ENCODE measurements around the gene NPLOC4. TPM values are rescaled to one million over a fixed set of nuclear protein-coding genes. Genes with fewer than 3 reads are reported as not detected.
"Not testable (repeated sequence)": the region's sequence is repeated elsewhere in the genome, so short reads cannot be mapped to it uniquely, and the experiment has no call there.

The NPLOC4 gene
- total and polyA plus RNA-seq, 8 donors, result 50.5 to 122 (median 56.5) TPM

GRCh38 chr17:81676906-81677305 is 40.0 kb upstream of the NPLOC4 start:
- no peak overlapping the region for H3K27ac ChIP-seq
- DNase-seq (no peak), ATAC-seq (no peak)
- no peak overlapping the region for H3K4me3 ChIP-seq
- intact Hi-C loops (cut with DNase I), result no loop called here
- H3K27me3 ChIP-seq, result no peaks in the 10 kb centered on the region
- H3K4me1 ChIP-seq, result peaks cover 0 to 9% of the 10 kb centered on the region in 2 donors
- TF ChIP-seq CTCF (IDR thresholded peaks at IDR 0.05), result no peak
- peaks cover 0 to 48% of the 10 kb centered on the region in 2 donors for H3K36me3 ChIP-seq
- H3K9me3 ChIP-seq, result no peaks in the 10 kb centered on the region

GRCh38 chr17:81675515-81676221 is 38.8 kb upstream of the NPLOC4 start:
- ATAC-seq; intact Hi-C loops (cut with DNase I); H3K9me3 ChIP-seq; DNase-seq; H3K27me3 ChIP-seq; H3K4me3 ChIP-seq; H3K4me1 ChIP-seq; H3K27ac ChIP-seq: not testable (repeated sequence)
- peak; percentile 59 to 62 for TF ChIP-seq CTCF (IDR thresholded peaks at IDR 0.05)
- H3K36me3 ChIP-seq, result peaks cover 0 to 51% of the 10 kb centered on the region in 2 donors

DNA sequence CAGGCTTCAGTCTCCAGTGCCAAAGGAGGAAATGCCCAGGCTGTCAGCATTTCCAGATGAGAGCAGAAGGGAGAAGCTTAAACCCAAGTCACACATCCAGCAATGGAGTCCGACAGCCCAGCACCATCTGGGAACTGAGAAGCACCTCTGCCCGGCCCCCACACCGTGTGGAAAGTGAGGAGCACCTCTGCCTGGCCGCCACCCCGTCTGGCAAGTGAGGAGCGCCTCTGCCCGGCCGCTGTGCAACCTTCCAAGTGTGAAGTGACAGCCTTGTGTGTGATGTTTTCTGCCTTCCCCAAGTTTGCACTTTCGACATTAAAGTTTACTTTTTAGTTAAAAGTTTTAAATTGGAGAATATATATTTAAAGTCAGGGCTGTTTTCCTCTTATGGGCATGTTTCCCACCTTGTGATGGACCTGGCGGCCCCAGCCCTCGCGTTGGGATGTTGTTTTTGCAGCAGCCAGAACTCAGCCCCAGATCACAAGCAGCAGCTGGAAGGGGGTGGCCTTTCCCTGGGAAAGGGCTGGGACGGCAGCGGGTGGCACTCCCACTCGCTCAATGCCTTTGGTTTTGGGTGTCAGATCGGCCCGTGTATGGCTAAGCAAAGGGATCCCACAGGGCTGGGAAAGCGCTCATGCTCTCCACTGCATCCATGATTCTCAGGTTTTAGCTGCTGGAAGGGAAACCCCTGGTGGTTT is 36.8 kb upstream of the NPLOC4 start:
- no peak overlapping the region for H3K4me3 ChIP-seq
- DNase-seq (no peak), ATAC-seq (no peak)
- H3K27me3 ChIP-seq, result no peaks in the 10 kb centered on the region
- peaks cover 0 to 10% of the 10 kb centered on the region in 2 donors for H3K4me1 ChIP-seq
- H3K36me3 ChIP-seq, result peaks cover 0 to 66% of the 10 kb centered on the region in 2 donors
- TF ChIP-seq CTCF (IDR thresholded peaks at IDR 0.05), result no peak
- intact Hi-C loops (cut with DNase I), result no loop called here
- H3K27ac ChIP-seq, result no peak overlapping the region
- no peaks in the 10 kb centered on the region for H3K9me3 ChIP-seq

- DNase-seq (no peak), ATAC-seq (no peak)
- Histone ChIP-seq H3K9me3 (no peaks in the 10 kb centered on the region), H3K4me3 (no peak overlapping the region), H3K27me3 (no peaks in the 10 kb centered on the region), H3K27ac (no peak overlapping the region), H3K4me1 (peaks cover 3 to 18% of the 10 kb centered on the region in 2 donors), H3K36me3 (peaks cover 0 to 68% of the 10 kb centered on the region in 2 donors)
- no peak for TF ChIP-seq CTCF (IDR thresholded peaks at IDR 0.05)
- intact Hi-C loops (cut with DNase I), result no loop called here
Observed at GRCh38 chr17:81672954-81673353, 36.0 kb upstream of the NPLOC4 start.

GRCh38 chr17:81672504-81672903 is 35.6 kb upstream of the NPLOC4 start:
- H3K36me3 ChIP-seq, result peaks cover 0 to 68% of the 10 kb centered on the region in 2 donors
- ATAC-seq, result no peak
- no peak for DNase-seq

More at GRCh38 chr17:81672504-81672903, 35.6 kb upstream of the NPLOC4 start:
- Histone ChIP-seq H3K4me1 (peaks cover 7 to 23% of the 10 kb centered on the region in 2 donors), H3K27me3 (no peaks in the 10 kb centered on the region), H3K4me3 (no peak overlapping the region), H3K9me3 (no peaks in the 10 kb centered on the region), H3K27ac (no peak overlapping the region)
- intact Hi-C loops (cut with DNase I), result no loop called here
- no peak for TF ChIP-seq CTCF (IDR thresholded peaks at IDR 0.05)
